Esophagus squamous epithelium (tissue), 5 donors: ENCODE measurements around the gene SLC25A34. TPM values are rescaled to one million over a fixed set of nuclear protein-coding genes. Genes with fewer than 3 reads are reported as not detected.

Experiments
- DNase-seq: peaks from one replicate; lab custom pipeline; 2025; lab: John Stamatoyannopoulos, UW
- H3K27ac ChIP-seq, 4 donors: fragments of 200-600 bp; sonication (generic); one replicate each; pipeline ENCODE4 v1.5.1; 2016 to 2019; ENCODE audit warnings: mild to moderate bottlenecking in 1 of 4
- H3K27me3 ChIP-seq, 4 donors: fragments of 200-600 bp; sonication (generic); 1 replicate in 3 of 4; 2 replicates in 1 of 4; pipeline versions ENCODE4 v1.5.1 to v1.6.0; 2017 to 2021; ENCODE audit warnings: antibody characterized with exemption in 1 of 4
- H3K36me3 ChIP-seq, 3 donors: fragments of 200-600 bp; sonication (generic); one replicate each; pipeline ENCODE4 v1.5.1; 2016 to 2019
- H3K4me1 ChIP-seq, 3 donors: fragments of 200-600 bp; sonication (generic); one replicate each; pipeline ENCODE4 v1.5.1; 2017 to 2019
- H3K4me3 ChIP-seq, 4 donors: fragments of 200-600 bp; sonication (generic); 1 replicate in 3 of 4; 2 replicates in 1 of 4; pipeline ENCODE4 v1.5.1; 2016 to 2019; ENCODE audit warnings: mild to moderate bottlenecking in 2 of 4, moderate library complexity in 1 of 4
- H3K9me3 ChIP-seq, 3 donors: fragments of 200-600 bp; sonication (generic); one replicate each; pipeline ENCODE4 v1.5.1; 2016 to 2019
- POLR2A ChIP-seq, 4 donors: fragments of 450-650 bp; IDR thresholded peaks; one replicate each; pipeline ENCODE4 v1.6.1; 2017; ENCODE audit warnings: antibody characterized with exemption in 4 of 4, mild to moderate bottlenecking in 4 of 4, moderate library complexity in 3 of 4
- WGBS, 2 donors: methylation state at CpG; one replicate each; pipeline ENCODE4 v1.1.5; 2018; 5-methylcytosine and 5-hydroxymethylcytosine counted together
- intact Hi-C: fragments of 100-400 bp; cut with DNase I; formaldehyde crosslinking; loops from one replicate; pipeline ENCODE4 v1.15.0; 2022
- total RNA-seq, 4 donors: library from RNA; depleted of rRNA; stranded (reverse); fragments of >200 nt; gene quantifications; one replicate each; pipeline ENCODE4 v1.1.0, GENCODE V29; 2016
- TF ChIP-seq, protein P1 (sequence below), 6 experiments: fragments of 450-650 bp in 4 of 6; fragments of 200-600 bp in 2 of 6; sonication (generic) in 2 of 6; IDR thresholded peaks; one replicate each; pipeline ENCODE4 v1.5.1; 2016 to 2019; ENCODE audit warnings: antibody characterized with exemption in 6 of 6, mild to moderate bottlenecking in 4 of 6, moderate library complexity in 4 of 6
- donor health status: DM: yes; HTN: yes; CAD: no.

Gene SLC25A34
- total RNA-seq, 4 donors from 2014 or later, result 0.44 to 1.1 (median 0.83) TPM

DNA sequence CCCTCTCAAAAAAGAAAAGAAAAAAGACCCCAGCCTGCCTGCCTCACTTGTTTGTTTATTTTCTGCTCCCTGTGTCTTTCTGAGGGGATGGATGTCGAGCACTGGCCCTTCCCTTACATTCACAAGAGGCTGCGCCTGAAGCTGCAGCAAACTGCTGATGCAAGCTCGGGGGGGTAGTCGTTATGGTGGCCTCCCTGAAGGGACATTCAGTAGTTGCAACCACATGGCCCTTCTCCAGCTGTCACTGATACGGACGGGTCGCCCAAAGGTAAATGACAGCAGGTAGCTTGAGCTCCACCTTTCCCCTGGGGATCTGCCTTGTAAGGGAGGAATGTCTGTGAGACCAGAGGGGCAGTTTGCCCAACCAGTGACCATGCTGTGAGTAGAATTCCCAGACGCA, 34.3 kb upstream of the SLC25A34 start:
- H3K4me1 ChIP-seq, result peaks cover 30 to 77% (median 46%) of the 10 kb centered on the region in 3 donors
- no peak for DNase-seq
- peak overlapping the region in 3 of 4 donors; percentile 1 to 88 (median 5) for H3K27ac ChIP-seq
- intact Hi-C loops, result no loop called here
- peaks cover 0 to 33% (median 0%) of the 10 kb centered on the region in 3 donors for H3K36me3 ChIP-seq
- 91 to 96% methylated on average over 4 to 8 of the region's 8 CpGs for WGBS, 2 donors
- TF ChIP-seq POLR2A (IDR thresholded peaks at IDR 0.05), result no peak
- TF ChIP-seq, protein P1, sequence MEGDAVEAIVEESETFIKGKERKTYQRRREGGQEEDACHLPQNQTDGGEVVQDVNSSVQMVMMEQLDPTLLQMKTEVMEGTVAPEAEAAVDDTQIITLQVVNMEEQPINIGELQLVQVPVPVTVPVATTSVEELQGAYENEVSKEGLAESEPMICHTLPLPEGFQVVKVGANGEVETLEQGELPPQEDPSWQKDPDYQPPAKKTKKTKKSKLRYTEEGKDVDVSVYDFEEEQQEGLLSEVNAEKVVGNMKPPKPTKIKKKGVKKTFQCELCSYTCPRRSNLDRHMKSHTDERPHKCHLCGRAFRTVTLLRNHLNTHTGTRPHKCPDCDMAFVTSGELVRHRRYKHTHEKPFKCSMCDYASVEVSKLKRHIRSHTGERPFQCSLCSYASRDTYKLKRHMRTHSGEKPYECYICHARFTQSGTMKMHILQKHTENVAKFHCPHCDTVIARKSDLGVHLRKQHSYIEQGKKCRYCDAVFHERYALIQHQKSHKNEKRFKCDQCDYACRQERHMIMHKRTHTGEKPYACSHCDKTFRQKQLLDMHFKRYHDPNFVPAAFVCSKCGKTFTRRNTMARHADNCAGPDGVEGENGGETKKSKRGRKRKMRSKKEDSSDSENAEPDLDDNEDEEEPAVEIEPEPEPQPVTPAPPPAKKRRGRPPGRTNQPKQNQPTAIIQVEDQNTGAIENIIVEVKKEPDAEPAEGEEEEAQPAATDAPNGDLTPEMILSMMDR (IDR thresholded peaks at IDR 0.05), result no peak
- H3K4me3 ChIP-seq, result no peak overlapping the region
- H3K27me3 ChIP-seq, result no peaks in the 10 kb centered on the region
- H3K9me3 ChIP-seq, result no peaks in the 10 kb centered on the region

DNA sequence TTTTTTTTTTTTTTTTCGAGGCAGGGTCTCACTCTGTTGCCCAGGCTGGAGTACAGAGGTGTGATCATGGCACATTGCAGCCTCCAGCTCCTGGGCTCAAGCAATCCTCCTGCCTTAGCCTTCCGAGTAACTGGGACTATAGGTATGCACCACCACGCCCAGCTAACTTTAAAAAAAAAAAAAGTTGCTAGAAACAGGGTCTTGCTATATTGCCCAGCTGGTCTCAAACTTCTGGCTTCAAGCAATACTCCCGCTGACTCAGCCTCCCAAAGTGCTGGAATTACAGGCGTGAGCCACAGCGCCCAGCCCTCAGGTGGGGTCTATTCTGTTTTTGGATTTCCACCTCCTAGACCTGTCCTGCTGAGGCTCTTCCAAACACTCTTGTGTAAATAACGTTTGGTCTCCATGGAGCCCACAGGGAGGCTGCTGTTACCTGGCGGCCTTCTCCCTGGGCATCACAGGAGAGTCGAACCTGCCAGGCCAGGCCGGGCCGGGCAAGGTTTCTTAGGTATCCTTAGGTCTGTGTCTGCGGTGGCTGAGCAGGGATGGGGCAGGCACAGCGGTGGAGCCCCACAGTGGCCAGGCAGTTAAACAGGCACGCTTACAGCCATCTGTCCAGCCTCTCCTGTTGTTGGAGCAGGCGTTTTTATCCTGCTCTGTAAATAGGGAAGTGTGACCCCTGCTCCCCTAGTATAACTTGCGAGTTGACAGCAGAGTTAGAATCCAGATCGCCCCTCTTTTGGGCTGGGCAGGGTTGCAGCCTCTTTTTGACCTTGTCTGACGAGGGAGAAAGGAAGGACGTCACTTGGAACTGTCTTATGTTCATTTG, 33.1 kb upstream of the SLC25A34 start:
- H3K4me3 ChIP-seq, result peak overlapping the region in 1 of 4 donors; percentile 44
- intact Hi-C loops, result no loop called here
- H3K36me3 ChIP-seq, result peaks cover 0 to 25% (median 0%) of the 10 kb centered on the region in 3 donors
- WGBS, 2 donors, result 52 to 63% methylated on average over 8 to 14 of the region's 19 CpGs
- H3K27me3 ChIP-seq, result no peaks in the 10 kb centered on the region
- DNase-seq, result no peak
- peak overlapping the region; percentile 78 to 93 (median 90) for H3K27ac ChIP-seq
- no peak for TF ChIP-seq POLR2A (IDR thresholded peaks at IDR 0.05)
- TF ChIP-seq, protein P1 (IDR thresholded peaks at IDR 0.05), result peak in 2 of 6 experiments; percentile 4 to 33
- no peaks in the 10 kb centered on the region for H3K9me3 ChIP-seq
- H3K4me1 ChIP-seq, result peaks cover 30 to 77% (median 35%) of the 10 kb centered on the region in 3 donors

DNA sequence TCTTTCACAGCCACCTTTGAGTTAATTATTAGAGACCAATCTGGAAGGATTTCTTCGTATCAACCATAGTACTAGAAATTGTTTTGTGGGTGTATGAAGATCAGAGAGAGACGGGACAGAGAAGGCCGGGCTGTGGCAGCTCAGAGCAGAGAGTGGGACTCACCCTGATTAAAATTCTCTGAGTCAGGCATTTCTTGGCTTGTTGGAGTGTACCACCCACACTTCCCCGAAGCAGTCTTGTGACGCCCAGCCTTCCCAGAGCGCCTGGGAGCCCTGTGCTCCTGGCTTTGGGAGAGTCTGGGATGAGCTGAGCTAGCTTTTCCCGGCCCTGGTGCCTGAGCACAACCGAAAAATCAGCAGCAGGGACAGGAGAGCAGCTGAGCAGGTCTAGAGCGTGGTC, 32.5 kb upstream of the SLC25A34 start:
- intact Hi-C loops, result no loop called here
- Histone ChIP-seq H3K27me3 (no peaks in the 10 kb centered on the region), H3K4me1 (peaks cover 30 to 74% (median 35%) of the 10 kb centered on the region in 3 donors), H3K9me3 (no peaks in the 10 kb centered on the region), H3K36me3 (peaks cover 0 to 22% (median 0%) of the 10 kb centered on the region in 3 donors), H3K4me3 (peak overlapping the region in 1 of 4 donors; percentile 44), H3K27ac (peak overlapping the region; percentile 78 to 93 (median 90))
- WGBS, 2 donors, result 22 to 40% methylated on average over 8 to 9 of the region's 9 CpGs
- peak in 1 of 4 donors; percentile 50 for TF ChIP-seq POLR2A (IDR thresholded peaks at IDR 0.05)
- TF ChIP-seq, protein P1 (IDR thresholded peaks at IDR 0.05), result no peak
- DNase-seq, result no peak

DNA sequence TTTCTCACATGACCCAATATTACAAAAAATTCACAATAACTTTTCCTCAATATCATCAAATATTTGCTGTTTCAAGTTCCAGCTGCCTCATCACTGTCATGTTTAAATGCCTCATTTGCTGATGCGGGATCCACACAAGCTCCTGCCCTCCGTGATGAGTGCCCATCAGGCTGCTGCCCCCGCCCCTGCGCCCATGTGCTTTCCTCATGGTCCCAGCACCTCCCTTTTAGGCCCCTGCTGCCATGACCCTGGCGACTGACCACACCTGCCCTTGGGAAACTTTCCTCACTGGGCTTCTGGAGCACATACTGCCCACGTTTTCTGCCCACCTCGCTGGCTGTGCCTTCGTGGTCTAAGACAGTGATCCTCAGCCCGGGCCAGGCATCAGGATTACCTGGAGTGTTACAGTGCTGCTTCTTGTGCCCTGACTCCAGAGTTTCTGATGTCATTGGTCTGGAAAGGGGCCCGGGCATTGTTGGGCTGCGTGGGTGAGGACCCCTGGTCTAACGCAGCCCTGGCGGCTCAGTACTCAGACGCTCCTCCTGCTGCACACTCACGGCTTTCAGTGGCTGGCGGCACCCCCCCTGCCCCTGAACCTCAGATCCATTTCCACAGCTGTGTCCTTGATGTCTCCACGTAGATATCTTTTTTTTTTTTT, 31.4 kb upstream of the SLC25A34 start:
- peaks cover 30 to 83% (median 35%) of the 10 kb centered on the region in 3 donors for H3K4me1 ChIP-seq
- H3K27ac ChIP-seq, result peak overlapping the region; percentile 78 to 93 (median 90)
- DNase-seq, result no peak
- intact Hi-C loops, result no loop called here
- no peak overlapping the region for H3K4me3 ChIP-seq
- WGBS, 2 donors, result 88 to 94% methylated on average over 13 of the region's 17 CpGs
- H3K9me3 ChIP-seq, result no peaks in the 10 kb centered on the region
- H3K27me3 ChIP-seq, result no peaks in the 10 kb centered on the region
- H3K36me3 ChIP-seq, result peaks cover 0 to 17% (median 0%) of the 10 kb centered on the region in 3 donors
- TF ChIP-seq, protein P1 (IDR thresholded peaks at IDR 0.05), result no peak
- no peak for TF ChIP-seq POLR2A (IDR thresholded peaks at IDR 0.05)
